GM18867 (cell line): ENCODE results near the gene NCAPH2.
A peak's percentile ranks its signal among the peaks of the same experiment; 100 is the strongest.

Experiments used
- ATAC-seq: cut with Tn5 transposase; IDR thresholded peaks from one replicate; pipeline ENCODE4 v1.9.1; 2021; ENCODE audit warnings: mild to moderate bottlenecking, moderate library complexity; ENCODE audit not compliant: unreplicated experiment

NCAPH2 gene

GRCh38 chr22:50473855-50474671, 34.0 kb upstream of the NCAPH2 start:
- ATAC-seq: no peak

DNA sequence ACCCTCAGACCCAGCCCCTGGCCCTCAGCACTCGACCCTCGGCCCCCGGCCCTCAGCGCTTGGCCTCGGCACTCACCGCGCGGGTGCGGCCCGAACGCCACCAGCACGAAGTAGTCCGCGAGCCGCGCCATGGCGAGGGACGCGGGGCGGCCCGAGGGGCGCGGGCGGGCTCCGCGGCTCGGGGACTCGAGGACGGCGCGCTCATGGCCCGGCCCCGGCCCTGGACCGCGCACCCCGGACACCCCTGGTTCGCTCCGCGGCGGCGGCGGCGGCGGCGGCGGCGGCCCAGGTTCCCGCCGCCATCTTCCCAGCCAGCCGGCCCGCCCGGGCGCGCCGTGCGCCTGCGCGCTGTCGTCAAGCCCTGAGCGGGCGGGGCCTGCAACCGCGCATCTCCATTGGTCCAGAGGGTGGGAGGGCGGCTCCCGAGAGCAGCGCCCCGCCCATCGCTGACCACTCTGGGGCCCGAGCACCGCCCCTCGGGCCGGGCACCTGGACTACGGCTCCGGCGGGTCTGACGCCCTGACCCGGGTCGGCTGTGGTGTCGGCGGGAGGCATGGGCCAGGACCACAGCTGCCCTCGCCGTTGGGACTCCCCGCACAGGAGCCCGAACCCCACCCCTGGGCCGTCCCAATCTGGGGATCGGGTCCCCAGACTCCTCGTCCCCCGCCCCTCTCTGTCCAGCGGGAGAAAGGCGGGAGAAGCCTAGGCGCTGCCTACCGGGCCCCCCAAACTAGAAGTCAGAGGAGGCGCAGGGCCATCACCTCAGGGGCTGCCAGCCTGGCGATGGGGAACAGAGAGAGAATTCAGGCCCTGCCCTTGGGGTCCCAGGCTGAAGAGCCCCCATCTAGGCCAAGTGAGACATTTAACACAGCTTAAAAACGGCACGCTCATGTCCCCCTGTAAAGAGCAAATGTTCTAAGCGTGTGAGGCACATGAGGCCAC, 33.0 kb upstream of the NCAPH2 start, which contains the start of gene SBF1:
Gene SBF1, minus strand, starts transcription at position 326 of the 942 bp plus-strand sequence. Its CDS starts 195 bp downstream, at position 131.
- peak; percentile 60 for ATAC-seq

DNA sequence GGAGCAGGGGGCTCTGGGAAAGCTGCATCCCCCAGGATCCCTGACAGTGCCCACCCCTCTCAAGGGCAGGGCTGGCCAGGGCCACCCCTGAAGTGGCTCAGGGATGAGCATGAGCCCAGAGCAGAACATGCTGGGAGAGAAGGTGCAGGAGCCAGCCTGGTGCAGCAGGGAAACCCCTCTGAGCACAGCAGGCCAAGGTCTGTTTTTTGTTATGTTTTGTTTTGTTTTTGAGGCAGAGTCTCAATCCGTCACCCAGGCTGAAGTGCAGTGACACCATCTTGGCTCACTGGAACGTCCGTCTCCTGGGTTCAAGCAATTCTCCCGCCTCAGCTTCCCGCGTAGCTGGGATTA, 32.4 kb upstream of the NCAPH2 start:
- ATAC-seq: no peak

GRCh38 chr22:50476868-50477267, 31.2 kb upstream of the NCAPH2 start:
- ATAC-seq: no peak

- ATAC-seq: no peak
These were observed 30.1 kb upstream of the NCAPH2 start for GRCh38 chr22:50477923-50478322.

- no peak for ATAC-seq
These were observed 28.3 kb upstream of the NCAPH2 start for GRCh38 chr22:50479721-50480120.

DNA sequence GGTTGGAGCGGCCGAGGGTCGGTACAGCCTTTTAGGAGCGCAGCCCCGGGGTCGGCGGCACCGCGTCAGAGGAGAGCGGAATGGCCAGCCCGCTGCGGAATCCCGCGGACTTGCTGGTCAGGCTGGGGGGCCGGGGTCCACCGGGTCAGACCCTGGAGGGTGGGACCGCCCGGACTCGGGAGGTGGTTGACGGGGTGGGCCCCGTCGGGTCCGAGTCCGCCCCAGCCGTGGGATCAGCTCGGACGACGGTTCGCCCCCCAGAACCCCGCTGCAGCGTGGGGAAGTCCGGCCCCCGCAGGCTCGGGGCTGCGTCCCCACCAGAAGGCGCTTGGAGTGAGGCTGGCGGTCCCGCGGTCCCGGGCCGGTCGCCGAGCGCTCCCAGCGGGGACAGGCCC, 27.0 kb upstream of the NCAPH2 start:
- no peak for ATAC-seq

DNA sequence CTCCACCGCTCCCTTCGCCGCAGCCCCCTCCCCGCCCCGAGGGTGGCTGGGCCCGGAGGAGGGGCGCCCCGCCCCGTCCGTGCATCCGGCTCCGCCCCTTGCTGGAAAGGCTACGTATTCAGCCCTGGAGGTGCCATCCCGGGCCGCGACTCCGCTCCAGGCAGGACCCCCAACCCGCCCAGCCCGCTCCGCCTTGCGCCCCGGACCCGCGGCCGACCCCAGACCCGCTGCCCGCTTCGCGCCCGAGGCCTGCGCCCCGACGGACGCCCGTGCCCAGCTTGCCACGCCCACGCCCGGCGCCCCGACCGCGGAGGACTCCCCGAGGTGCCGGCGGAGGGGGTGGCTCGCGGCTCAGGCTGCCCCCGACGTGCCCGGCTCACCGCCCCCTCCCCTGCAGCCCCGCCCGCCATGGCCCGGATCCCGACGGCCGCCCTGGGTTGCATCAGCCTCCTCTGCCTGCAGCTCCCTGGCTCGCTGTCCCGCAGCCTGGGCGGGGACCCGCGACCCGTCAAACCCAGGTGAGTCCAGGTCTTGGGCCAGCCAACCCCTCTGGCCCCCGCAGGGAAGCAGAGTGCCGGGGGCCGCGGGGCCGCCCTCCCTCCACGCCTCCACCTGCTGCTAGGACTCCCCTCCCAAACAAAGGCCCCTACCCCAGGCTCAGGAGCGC, 26.5 kb upstream of the NCAPH2 start, which contains the start of gene ADM2:
Gene ADM2, plus strand, starts transcription at position 104 of the 667 bp plus-strand sequence. Its CDS starts 305 bp downstream, at position 409.
- ATAC-seq: no peak

DNA sequence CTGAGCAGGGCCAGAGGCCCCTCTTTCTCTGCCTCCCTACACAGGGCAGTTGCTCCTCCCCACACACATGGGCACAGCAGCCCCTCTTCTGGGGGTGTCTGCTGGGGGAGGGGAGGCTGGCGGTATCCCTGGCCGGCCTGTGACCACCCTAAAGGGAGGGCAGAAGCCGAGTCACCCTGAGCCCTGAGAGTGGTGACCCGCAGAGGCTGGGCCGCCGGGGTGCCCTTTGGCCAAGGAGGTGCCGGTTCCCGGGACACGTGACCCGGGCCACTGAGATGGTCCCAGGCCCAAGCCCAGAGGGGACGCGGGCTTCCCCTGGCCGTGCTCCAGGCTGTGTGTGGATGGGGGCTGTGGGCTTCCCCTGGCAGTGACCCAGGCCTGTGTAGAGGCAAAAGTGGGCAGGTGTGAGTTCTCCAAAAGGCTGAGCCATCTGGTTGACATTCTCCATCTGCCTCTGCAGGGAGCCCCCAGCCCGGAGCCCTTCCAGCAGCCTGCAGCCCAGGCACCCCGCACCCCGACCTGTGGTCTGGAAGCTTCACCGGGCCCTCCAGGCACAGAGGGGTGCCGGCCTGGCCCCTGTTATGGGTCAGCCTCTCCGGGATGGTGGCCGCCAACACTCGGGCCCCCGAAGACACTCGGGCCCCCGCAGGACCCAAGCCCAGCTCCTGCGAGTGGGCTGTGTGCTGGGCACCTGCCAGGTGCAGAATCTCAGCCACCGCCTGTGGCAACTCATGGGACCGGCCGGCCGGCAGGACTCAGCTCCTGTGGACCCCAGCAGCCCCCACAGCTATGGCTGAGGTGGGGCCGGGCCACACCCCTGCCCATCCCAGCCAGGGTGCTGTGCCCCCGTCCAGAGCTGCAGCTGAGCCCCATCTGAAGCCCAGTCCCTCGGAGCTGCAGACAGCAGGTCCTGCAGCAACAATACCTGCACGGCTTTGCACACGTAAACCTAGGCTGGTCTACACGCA, 25.6 kb upstream of the NCAPH2 start:
- no peak for ATAC-seq

- no peak for ATAC-seq
These were observed 24.9 kb upstream of the NCAPH2 start for GRCh38 chr22:50483106-50483505.

DNA sequence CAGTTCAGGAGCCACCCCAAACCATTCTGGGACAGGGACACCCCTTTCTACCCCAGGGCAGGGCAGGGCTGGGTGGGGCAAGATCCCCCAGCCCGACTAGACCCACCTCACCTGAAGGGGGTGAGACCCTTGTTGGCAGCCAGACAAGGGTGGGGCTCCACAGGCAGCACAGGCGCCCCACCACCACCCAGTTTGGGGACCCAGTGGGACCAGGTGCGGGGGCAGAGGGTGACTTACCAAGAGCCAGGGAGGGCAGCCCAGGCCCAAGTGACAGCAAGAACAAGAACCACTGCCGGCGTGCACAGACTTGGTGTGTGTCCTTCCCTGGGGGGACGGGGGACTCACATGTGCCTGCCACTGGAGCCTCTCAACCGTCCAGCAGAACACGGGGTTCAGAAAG, 24.5 kb upstream of the NCAPH2 start:
- ATAC-seq: no peak

DNA sequence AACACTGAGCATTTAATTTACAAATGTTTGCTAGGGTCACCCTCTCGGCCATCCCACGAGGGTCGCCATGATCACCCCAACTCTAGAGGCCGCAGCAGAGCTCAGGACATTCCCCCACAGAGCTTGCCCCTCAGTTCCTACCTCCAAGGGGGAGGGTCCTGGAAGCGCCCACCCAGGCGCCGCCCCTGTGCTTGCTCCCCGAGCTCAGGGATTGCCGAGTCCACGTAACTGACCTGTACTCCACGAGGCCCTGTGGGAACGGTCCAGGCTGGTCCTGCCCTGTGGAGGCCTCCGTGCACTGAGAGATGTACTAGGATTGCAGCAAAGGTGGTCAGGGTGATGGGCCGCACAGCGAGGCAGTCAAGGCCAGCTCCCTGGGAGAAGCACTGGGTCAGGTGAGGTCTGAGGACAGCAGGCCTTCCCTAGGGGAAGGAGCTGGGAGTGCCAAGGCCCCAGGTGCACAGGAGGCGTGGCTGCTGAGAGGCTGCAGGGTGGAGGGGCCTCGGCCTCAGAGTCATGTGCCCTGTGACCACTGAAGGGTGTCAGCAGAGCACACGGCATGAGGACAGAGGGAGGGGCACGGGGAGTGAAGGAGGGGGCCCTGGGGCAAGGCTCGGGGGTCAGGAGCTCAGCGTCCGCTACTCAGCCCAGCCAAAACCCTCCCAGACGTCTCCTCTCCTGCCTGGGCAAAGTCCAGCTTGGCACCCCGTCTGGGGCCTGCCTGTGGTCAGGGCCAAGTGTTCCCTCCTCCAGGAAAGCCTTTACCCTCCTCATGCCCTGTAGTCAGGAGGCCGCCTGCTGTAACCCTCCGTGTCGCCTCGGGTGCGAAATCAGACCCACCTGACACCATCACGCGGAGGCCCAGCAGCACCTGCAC, 23.8 kb upstream of the NCAPH2 start:
- no peak for ATAC-seq

DNA sequence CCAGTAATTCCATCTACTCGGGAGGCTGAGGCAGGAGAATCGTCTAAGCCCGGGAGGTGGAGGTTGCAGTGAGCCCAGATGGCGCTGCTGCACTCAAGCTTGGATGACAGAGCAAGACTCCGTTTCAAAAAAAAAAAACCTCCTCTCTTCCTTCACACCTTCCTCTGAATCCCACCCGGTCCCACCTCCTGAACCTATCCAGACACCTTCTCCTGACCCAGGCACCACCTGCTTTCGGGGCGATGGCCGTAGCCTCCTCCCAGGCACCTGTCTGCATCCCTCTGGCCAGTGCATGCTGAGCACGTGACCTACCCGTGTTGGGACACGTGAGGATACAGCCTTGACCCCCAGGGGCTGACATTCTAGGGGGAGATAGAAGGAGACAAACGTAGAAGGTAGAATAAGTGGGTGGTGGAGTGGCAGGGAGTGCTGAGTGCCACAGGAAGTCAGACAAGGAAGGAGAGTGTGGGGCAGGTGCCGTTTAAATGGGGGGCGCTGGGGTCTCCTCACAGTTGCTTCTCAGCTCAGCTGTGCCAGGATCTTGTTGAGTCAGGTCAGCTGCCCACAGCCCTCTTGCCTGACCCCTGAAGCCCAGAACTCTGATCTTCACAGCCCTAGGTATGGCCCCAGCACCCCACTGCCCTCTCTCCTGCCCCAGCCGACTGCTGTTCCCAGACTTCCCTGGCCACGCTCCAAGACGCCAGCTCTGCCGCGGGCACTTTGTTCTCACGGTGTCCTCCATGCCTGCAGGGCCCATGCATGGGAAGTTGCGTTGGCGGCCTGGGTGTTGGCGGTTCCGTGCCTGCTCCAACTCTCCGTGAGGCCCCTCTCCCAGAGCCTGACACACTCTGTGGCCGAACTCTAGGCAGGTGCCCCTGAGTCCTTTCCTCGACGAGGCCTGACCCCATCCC, 22.5 kb upstream of the NCAPH2 start:
- ATAC-seq: no peak

- ATAC-seq: no peak
These were observed 21.3 kb upstream of the NCAPH2 start, which contains the start of gene MIOX for GRCh38 chr22:50486561-50487289. TSS of gene MIOX (plus strand) at chr22:50486859. CDS start at chr22:50486898, 39 bp downstream.

GRCh38 chr22:50487290-50488005, 20.6 kb upstream of the NCAPH2 start:
- no peak for ATAC-seq

DNA sequence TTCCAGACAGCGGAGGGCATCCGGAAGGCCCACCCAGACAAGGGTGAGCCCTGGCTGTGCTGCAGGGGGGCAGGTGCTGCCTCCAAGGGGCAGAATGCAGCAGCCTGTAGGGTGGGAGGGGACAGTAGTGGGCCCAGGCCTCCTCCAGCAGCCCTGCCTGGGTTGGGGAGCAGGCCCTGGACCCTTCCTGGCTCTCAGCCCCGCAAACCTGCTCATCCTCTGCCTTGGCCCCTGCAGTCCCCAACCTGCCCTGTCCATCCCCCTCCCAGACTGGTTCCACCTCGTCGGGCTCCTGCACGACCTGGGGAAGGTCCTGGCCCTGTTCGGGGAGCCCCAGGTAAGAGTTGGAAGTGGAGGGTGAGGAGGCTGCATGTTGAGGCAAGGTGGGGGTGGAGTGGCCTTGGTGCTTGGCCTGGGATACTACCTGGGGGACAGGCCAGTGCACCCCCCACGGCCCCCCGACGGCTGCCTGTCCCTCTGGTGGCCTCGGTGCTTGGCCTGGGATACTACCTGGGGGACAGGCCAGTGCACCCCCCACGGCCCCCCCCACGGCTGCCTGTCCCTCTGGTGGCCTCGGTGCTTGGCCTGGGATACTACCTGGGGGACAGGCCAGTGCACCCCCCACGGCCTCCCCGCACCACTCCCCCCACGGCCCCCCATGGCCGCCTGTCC, 19.9 kb upstream of the NCAPH2 start:
- ATAC-seq: no peak
